GM18499 (cell line): Measurements from ENCODE around the gene PARN.
"Not testable (repeated sequence)": the region's sequence is repeated elsewhere in the genome, so short reads cannot be mapped to it uniquely, and the experiment has no call there.

Source experiments
- ATAC-seq: cut with Tn5 transposase; IDR thresholded peaks from one replicate; pipeline ENCODE4 v1.9.1; 2021; ENCODE audit warnings: moderate number of reproducible peaks; ENCODE audit not compliant: insufficient read depth, unreplicated experiment

The PARN gene

DNA sequence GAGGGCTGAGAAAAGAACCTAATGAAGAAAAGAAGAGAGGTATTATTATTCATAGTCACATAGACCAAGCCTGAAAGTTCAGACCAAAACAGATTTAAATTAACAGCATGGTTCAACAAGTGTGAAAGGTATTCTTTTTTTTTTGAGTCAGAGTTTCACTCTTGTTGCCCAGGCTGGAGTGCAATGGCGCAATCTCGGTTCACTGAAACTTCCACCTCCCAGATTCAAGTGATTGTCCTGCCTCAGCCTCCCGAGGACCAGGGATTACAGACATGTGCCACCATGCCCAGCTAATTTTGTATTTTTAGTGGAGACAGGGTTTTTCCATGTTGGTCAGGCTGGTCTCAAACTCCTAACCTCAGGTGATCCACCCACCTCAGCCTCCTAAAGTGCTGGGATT, 49.1 kb downstream of the PARN start:
- not testable (repeated sequence) for ATAC-seq

DNA sequence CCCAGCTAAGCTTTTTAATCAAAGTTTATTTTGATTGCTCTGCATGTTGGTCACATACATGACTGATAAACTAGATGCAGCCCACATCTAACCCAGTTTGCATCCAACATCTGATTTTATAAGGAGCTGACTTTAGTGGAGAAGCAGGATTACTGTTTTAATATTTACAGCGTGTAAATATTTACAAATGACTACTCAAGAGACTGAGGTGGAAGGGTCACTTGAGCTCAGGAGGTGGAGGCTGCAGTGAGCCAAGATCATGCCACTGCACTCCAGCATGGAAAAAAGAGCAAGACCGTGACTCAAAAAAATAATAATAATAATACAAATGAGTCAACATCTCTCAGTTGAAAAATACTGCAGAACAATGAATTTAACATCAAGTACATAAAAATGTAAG, 50.8 kb downstream of the PARN start:
- no peak for ATAC-seq

DNA sequence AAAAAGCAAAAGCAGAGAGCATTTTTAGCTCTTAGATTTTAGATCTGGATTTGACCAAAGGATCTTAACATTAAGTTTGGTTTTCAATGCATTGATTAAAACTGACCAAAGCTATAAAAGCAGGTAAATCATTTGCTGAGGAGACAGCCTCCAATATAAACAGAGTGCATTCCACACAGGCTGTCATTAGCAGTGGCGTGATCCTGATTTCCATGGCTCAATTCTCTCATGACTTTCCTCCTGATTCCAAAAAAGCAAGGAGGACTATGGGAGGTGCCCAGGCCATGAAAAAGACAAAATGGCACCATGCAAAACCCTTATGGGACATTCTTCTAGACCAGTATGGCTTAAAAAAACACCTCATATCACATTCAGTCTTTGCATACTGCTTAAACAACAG, 53.5 kb downstream of the PARN start:
- ATAC-seq, result no peak

DNA sequence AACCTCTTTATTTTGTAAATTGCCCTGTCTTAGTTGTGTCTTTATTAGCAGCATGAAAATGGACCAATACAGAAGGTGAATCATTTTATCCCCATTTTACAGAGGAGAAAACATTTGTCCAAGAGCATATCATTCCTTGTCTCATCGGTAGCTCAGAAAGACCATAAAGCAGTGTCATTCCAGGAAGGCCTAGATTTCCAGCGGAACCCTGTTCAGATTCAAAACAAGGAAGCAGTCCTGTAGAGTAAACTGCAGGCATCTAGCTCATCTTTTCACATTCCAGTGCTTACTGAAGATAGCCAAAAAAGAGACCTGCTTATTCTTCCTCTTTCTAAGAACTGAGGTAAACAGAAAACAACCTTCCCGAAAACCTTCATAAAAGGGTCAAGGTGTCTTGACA, 54.0 kb downstream of the PARN start:
- no peak for ATAC-seq

DNA sequence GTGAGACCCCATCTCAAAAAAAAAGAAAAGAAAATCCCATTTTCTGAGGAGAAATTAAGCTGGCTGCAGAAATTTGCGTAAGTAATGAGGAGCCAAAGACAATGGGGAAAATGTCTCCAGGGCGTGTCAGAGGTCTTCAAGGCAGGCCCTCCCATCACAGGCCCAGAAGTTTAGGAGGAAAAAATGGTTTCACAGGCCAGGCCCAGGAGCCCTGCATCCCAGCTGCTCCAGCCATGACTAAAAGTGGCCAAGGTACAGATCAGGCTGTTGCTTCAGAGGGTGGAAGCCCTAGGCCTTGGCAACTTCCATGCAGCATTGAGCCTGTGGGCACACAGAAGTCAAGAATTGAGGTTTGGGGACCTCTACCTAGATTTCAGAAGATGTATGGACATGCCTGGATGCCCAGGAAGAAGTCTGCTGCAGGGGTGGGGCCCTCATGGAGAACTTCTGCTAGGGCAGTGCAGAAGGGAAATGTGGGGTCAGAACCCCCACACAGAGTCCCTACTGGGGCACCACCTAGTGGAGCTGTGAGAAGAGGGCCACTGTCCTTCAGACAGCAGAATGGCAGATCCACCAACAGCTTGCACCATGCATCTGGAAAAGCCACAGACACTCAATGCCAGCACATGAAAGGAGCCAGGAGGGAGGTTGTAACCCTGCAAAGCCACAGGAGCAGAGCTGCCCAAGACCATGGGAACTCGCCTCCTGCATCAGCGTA, 55.2 kb downstream of the PARN start:
- not testable (repeated sequence) for ATAC-seq

DNA sequence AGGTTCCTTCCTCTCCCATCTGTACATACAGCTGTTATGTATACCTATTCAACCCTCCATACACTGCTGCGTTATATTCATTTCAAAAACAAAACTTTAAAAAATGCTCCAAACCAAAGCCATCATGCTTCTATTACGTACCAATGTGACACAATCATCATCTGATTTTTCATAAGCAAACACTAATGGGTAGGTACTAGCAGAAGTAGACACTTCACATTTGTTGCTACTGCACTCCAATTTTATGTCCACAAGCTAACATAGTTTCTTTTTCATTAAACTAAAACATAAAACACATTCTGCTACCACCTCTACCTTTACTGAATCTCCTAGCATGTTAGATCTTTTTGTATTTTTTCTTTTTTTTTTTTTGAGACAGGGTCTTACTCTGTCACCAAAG, 57.5 kb downstream of the PARN start:
- ATAC-seq, result no peak

DNA sequence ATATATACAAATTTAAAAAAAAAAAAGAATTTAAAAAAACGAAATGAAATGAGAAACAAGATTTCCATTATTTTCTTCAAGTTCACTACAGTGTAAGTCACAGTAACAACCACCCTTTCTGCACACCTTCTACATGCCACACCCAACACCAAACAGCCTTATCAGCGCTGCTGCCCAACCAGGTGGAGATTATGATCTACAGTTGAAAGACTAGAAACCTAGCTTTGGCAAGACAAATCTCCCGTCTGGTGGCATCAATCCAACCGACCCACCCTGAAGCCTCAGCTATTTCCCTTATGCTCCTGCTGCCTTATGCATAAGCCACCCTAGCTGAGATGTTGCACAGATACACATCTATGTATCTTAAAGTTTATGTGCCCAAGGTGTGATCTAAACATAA, 60.8 kb downstream of the PARN start:
- no peak for ATAC-seq

DNA sequence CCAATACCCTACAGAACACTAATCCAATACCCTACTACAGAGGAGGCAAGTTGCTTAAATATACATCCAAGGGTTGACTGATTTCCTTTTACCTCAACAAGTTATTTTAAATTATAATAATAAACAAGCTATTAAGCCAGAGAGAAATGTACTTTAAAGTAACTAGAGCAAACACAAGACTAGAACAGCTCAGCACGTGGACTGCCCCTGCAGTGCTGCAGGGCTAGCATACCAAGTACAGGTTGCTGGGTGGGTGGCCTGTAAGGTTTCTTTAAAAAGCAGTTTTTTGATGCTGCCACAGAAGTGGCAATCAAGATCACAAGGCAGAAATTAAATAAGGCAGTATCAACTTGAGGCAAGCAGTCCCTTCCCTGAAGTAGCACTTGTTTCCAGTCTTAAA, 63.5 kb downstream of the PARN start:
- no peak for ATAC-seq

DNA sequence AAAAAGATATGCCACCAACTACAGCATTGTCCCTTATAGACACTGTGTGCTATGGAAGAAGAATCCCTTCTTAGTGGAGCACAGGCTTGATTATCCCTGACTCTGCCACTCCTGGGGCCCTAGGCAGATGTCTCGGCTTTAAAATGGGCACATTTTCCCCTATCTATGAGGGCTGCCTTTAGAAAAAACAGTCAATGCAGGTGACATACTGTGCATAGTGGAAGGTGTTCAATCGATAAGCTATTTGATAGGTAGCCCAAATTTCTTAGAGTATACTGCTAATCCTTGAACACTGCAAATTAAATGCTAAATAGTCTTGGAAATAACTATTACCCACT, 64.4 kb downstream of the PARN start:
- ATAC-seq, result no peak

DNA sequence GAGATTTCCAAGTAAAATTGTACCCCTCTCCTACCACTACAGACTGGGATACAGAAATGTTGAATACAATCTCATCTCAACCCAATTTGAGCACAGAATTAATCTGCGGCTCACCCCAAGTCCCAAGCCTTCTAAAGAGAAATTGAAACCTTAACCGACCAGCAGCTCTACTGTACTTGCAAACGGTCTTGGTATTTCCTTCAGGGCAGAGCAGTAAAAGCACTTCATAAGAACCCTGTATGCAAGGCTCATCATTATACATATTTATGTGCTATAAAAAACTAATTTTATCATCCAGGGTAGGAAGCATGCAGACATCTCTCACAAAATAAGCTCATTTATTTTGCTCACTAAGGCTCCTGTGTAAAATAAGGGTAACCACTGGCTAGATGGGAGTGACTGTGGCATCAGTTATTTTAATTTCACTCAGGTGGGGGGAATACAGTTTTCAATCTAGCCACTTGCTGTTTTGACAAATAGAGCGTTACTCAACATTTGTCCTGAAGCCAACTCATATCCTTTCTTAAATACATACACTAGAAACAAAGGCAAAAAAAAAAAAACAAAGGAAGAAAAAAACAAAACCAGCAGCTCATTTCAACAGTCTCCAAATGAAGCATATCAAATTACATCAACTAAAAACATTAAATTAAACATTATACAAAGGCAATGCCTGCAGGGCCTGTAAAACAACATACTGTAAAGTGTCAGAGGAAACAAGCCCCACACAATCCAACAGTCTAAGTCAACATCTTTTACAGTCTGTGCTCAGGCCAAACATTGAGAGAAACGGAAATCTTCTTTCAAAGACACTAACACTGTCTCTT, 65.0 kb downstream of the PARN start:
- no peak for ATAC-seq

DNA sequence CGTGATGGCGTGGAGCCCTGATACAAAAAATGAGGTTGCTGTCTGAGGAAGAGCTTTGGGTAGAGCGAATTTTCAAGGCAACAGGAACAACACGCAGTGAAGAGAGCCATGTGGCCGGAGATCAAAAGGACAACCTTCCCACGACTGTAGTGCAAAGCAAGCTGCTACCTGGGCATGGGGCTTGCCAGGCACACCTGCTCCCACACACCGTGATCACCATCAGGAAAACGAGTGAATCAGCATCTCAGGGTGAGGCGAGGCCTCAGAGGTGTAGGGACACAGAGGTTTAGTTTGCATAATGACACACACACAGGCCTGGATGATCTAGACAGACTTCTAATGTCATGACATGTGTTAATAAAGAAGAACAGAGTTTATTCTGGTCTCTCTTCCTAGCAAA, 65.7 kb downstream of the PARN start:
- no peak for ATAC-seq

DNA sequence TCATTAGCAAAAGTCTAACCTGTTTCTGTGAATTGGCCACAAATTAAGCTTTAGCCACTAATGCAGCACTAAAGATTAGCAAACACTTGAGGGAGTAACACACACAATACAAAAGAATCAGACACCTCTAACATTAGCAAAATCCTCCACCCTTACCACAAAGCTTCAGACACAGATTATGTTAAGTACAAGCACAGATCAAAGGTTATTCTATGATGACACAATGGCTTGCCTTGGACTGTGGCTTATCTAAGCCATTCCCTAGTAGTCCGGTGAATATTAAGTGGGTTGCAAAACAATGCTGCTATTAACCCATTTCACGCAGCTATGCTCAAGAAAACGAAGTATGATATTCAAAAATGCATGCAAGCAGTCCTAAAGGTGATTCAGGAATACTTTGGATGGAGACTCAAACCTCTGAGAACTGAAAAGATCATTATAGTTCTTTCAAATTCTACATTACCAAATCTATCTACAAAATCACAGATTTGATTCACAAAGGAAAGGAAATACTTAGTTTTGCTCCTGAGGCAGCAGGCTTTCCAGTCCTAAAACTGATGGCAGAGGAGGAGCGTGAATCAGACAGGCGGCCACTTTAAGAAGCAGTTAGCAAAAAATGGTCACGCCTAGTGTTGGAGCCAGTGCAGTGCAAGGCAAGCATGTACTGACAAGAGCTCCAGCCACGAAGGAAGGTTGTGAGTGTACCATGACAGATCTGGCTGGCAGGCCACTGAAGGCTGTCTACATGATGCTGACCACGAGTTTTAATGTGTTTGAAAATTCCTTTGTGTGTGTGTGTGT, 67.2 kb downstream of the PARN start:
- no peak for ATAC-seq

DNA sequence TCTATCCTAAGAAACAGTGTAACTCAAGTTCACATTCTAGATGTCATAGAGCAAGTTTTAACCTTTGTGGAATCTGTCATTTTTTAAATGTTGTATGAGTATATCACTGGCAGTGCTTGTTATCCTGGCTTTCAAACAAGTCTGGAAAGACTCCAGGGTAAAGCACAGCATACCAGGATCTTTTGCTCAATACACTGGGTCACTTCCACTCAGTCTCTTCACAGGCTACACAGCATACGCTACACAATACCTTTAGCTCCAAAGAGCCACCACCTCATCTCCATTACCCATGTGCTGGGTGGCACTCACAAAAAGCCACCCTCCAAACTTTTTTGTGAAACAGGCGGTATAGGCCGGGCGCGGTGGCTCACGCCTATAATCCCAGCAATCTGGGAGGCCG, 69.5 kb downstream of the PARN start:
- ATAC-seq, result no peak

DNA sequence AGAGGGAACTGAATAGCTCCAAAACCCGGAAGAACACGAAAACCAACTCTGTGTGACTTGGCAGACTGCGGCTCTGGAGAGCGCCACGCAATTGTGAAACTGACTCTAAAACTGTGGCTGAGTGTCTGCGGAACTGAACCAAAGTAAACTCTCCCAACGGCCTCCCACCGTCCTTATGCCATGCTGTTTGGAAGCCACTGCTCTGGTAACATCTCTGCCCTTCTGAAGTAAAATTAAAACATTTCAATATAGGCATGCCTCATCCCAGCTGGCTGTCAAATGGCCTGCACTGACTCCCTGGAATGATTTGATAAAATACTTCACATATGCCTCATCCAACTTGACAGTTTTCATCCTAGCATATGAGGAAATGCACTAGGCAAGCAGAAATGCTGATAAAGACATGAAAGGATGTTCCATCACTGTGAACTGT, 70.2 kb downstream of the PARN start:
- ATAC-seq, result no peak

DNA sequence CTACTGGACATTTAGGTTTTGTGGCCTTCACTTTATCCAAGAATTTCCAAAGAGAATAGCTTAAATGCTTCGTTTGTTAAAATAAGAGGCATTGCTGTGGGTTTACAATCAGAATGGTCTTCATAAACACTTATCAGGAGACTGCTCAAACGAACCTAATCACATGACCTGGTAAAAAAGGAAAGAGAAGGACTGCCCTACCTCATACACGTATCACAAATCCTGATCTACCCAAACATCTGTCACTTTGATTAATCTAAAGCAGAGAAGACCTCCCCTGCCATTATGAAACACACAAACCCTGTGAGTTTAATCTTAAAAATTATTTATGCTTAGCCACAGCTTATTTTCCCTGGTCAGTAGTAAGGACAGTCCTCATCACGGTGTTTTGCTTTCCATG, 76.6 kb downstream of the PARN start:
- ATAC-seq, result no peak

DNA sequence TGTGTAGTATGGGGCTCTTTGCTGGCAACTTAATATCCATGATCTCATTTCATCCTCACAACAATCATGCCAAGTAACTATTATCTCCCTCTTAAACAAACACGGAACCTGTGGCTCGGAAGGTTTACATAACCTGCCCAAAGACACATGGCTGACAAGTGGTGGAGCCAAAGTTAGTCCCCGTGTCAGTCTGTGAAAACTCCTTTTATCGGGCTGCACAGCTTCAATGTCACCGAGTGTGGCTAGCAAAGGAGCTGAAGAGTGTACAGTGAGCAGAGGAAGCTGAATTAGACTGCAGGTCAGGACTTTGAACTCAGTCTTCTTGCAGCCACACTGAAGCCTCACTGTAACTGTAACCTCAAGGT, 80.3 kb downstream of the PARN start:
- ATAC-seq, result no peak

DNA sequence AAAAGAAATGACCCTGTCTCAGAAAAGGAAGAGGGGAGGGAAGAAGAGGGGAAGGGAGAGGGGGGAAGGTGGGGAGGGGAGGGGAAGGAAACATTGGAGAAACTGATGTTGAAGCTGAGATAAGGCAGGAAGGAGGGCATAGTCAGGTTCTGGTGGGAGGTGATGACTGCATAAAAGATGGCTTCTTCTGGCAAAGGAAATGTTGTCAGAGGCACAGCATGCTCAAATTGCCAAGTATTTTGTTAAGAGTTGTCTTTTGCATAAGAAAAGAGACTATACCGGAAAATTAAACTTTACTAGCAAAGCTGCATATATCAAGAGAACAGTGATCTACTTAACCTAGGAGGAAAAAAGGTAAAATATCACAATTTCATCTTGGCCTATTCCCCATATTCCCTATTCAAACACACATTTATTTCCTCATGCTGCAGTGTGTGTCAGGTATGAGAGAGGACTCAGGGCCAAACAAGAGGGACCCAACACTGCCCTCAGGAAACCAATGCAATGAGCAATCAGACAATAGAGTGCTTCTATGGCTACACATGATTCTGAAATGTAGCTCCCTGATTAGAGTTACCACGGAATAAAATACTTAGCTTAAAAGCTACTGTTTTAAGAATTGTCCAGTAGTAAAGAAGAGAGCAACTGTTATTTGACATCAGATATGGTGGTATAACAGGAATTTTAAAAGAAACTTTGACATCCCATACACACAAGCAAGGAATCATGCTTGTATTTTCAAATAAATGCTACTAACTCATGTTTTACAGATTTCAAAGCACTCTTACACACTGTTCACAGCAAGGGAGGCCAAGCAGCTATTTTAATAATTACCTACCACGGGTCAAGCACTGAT, 80.9 kb downstream of the PARN start:
- ATAC-seq, result no peak

DNA sequence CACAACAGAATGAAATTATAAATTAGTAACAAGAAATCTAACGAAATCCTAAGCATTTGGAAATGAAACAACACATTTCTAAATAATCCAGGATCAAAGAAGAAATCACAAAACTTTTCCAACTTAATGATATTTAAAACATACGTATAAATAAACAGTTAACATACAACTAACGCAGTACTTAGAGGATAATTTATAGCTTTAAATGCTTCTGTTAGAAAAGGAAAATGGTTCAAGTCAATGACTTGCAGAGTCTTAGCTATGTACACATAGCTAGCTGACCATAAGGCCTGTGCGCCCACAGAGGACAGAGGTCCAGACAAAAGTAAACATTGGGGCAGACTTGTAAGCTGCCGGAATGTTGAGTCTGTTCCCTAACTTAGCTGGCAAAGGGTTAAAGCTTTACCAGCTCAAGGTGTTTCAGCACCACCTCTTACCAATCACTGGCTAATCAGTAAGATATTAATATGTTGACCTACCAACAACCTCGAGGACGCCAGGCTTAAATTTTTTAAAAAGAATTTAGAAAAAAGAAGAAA, 84.6 kb downstream of the PARN start:
- no peak for ATAC-seq

DNA sequence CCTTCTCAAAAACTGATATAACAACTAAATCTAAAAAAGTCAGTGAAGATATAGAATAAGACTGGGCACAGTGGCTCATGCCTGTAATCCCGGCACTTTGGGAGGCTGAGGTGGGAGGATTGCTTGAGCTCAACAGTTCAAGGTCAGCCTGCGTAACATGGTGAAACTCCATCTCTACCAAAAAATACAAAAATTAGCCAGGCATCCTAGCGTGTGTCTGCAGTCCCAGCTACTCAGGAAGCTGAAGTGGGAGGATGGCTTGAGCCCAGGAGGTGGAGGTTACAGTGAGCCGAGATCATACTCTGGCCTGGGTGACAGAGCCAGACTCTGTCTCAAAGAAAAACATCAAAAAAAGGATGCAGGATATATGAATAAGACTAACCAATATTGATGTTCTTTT, 85.2 kb downstream of the PARN start:
- not testable (repeated sequence) for ATAC-seq

DNA sequence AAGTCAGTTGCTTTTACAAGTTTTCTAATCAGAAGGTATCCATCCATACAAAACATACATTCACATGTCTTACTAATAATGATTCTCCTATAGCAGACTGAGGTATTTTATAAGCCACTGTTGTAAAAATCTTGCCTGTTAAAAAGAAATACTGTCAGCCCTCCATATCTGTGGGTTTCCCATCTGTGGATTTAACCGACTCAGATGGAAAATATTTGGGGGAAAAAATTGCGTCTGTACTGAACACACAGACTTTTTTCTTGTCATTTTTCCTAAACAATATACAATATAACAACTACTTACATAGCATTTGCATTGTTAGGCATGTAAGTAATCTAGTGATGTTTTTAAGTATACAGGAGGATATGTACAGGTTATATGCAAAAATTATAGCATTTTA, 90.4 kb downstream of the PARN start:
- no peak for ATAC-seq
